B cell (primary cell): ENCODE measurements around the gene CRNKL1. TPM values are rescaled to one million over a fixed set of nuclear protein-coding genes. Genes with fewer than 3 reads are reported as not detected.

Source experiments
- ATAC-seq: fragments of 200-7000 bp; cut with Tn5 transposase; one replicate; pipeline ENCODE4 v1.10.0; 2021; ENCODE audit warnings: low read depth, mild to moderate bottlenecking, moderate number of reproducible peaks, moderate library complexity
- CTCF ChIA-PET: fragments of 350-600 bp; sonication (Branson Sonifier 250); formaldehyde crosslinking; loops from one replicate; lab custom pipeline; 2021; ENCODE audit warnings: antibody characterized with exemption, inconsistent platforms; lab: Charles Lee
- POLR2A ChIA-PET: fragments of 350-600 bp; sonication (Branson Sonifier 250); formaldehyde crosslinking; loops from one replicate; lab custom pipeline; 2021; ENCODE audit warnings: antibody characterized with exemption; lab: Charles Lee
- DNase-seq: peaks from one replicate; pipeline ENCODE4 v3.0.0; 2013
- H2AFZ ChIP-seq: 2 replicates; pipeline ENCODE4 v1.6.1; 2012; ENCODE audit warnings: mild to moderate bottlenecking, low read depth, low read length; ENCODE audit not compliant: insufficient read depth, poor library complexity, severe bottlenecking
- H3K27ac ChIP-seq, 2 donors: 1 replicate in 1 of 2; 2 replicates in 1 of 2; pipeline ENCODE4 v1.5.1; 2012 to 2013; ENCODE audit warnings: low read length in 2 of 2, mild to moderate bottlenecking in 2 of 2, moderate library complexity in 1 of 2
- H3K27me3 ChIP-seq, 4 experiments: fragments of 200-600 bp in 1 of 4; sonication (generic) in 1 of 4; replicated peaks in 1 of 4; 1 replicate in 2 of 4; 2 replicates in 2 of 4; pipeline versions ENCODE4 v1.6.1 to v1.7.0; 2013 to 2016; ENCODE audit warnings: low read length in 3 of 4, mild to moderate bottlenecking in 2 of 4, mixed read lengths in 1 of 4, moderate library complexity in 1 of 4; ENCODE audit not compliant: insufficient read depth in 4 of 4, control insufficient read depth in 3 of 4; ENCODE audit errors: control extremely low read depth in 1 of 4
- H3K36me3 ChIP-seq, 2 experiments: replicated peaks in 1 of 2; 1 replicate in 1 of 2; 2 replicates in 1 of 2; pipeline versions ENCODE4 v1.6.1 to v1.7.1; 2013; ENCODE audit warnings: low read length in 1 of 2; ENCODE audit not compliant: insufficient read depth in 2 of 2, control insufficient read depth in 1 of 2; ENCODE audit errors: control extremely low read depth in 1 of 2, extremely low read depth in 1 of 2
- H3K4me1 ChIP-seq, 2 donors: fragments of 200-600 bp in 1 of 2; sonication (generic) in 1 of 2; 1 replicate in 1 of 2; 2 replicates in 1 of 2; pipeline versions ENCODE4 v1.5.1 to v1.6.1; 2013 to 2017; ENCODE audit warnings: low read length in 2 of 2; ENCODE audit not compliant: control insufficient read depth in 2 of 2, insufficient read depth in 2 of 2
- H3K4me2 ChIP-seq: replicated peaks from 2 replicates; pipeline ENCODE3; 2012; ENCODE audit warnings: mild to moderate bottlenecking, low read depth, low read length; ENCODE audit not compliant: poor library complexity, severe bottlenecking
- H3K4me3 ChIP-seq, 5 experiments: fragments of 200-600 bp in 1 of 5; sonication (generic) in 1 of 5; 1 replicate in 3 of 5; 2 replicates in 2 of 5; pipeline versions ENCODE4 v1.5.1 to v1.7.0; 2011 to 2016; ENCODE audit warnings: low read length in 4 of 5, mild to moderate bottlenecking in 4 of 5, low read depth in 2 of 5, control low read depth in 1 of 5, moderate library complexity in 1 of 5; ENCODE audit not compliant: insufficient read depth in 1 of 5; ENCODE audit errors: control extremely low read depth in 1 of 5, extremely low read depth in 1 of 5
- H3K79me2 ChIP-seq: fragments of 200-600 bp; sonication (generic); one replicate; pipeline ENCODE4 v1.6.0; 2016; ENCODE audit warnings: low read length; ENCODE audit not compliant: control insufficient read depth, insufficient read depth
- H3K9ac ChIP-seq: fragments of 200-600 bp; sonication (generic); 2 replicates; pipeline ENCODE4 v1.6.1; 2017; ENCODE audit warnings: mild to moderate bottlenecking, low read length, moderate library complexity
- H3K9me3 ChIP-seq, 3 donors: one replicate each; pipeline versions ENCODE4 v1.6.1 to v1.7.1; 2013; ENCODE audit warnings: low read length in 2 of 3; ENCODE audit not compliant: control insufficient read depth in 2 of 3, insufficient read depth in 1 of 3; ENCODE audit errors: control extremely low read depth in 1 of 3
- H4K20me1 ChIP-seq: 2 replicates; pipeline ENCODE4 v1.6.0; 2012; ENCODE audit warnings: mild to moderate bottlenecking, low read length; ENCODE audit not compliant: insufficient read depth, control insufficient read depth, poor library complexity, severe bottlenecking
- H3K27ac Mint-ChIP-seq: one replicate; pipeline ENCODE4 v1.8.0; 2021; ENCODE audit warnings: mixed read lengths
- H3K27me3 Mint-ChIP-seq: one replicate; pipeline ENCODE4 v1.8.0; 2021; ENCODE audit warnings: mixed read lengths
- H3K4me1 Mint-ChIP-seq: one replicate; pipeline ENCODE4 v1.8.0; 2021; ENCODE audit warnings: mixed read lengths
- H3K4me3 Mint-ChIP-seq: one replicate; pipeline ENCODE4 v1.8.0; 2021; ENCODE audit warnings: mixed read lengths
- H3K9me3 Mint-ChIP-seq: one replicate; pipeline ENCODE4 v1.8.0; 2022; ENCODE audit warnings: mixed read lengths; ENCODE audit not compliant: insufficient read depth
- EZH2 ChIP-seq: IDR thresholded peaks from 2 replicates; pipeline ENCODE4 v1.6.1; 2012; ENCODE audit warnings: borderline replicate concordance, low read depth, mild to moderate bottlenecking, moderate library complexity, low read length; ENCODE audit not compliant: insufficient read depth, poor library complexity, severe bottlenecking
- WGBS: methylation state at CpG from one replicate; pipeline ENCODE4 v1.1.5; 2013; ENCODE audit warnings: missing lambda C conversion rate; ENCODE audit not compliant: insufficient coverage; 5-methylcytosine and 5-hydroxymethylcytosine counted together
- intact Hi-C: fragments of 100-400 bp; cut with micrococcal nuclease; formaldehyde crosslinking; loops from one replicate; pipeline ENCODE4 v1.10.0; 2022
- polyA plus RNA-seq: library from polyadenylated mRNA; depleted of rRNA; stranded (reverse); fragments of >200 nt; gene quantifications from 2 replicates; pipeline ENCODE4 v1.2.3, GENCODE V29; 2012
- total RNA-seq, 2 donors: library from RNA; stranded (reverse); fragments of 120-200 nt in 1 of 2; gene quantifications; 1 replicate in 1 of 2; 2 replicates in 1 of 2; pipeline versions ENCODE4 v1.2.3 to v1.2.4, GENCODE V29; 2013 to 2022
- TF ChIP-seq, protein P1 (sequence below): fragments of 200-600 bp; IDR thresholded peaks from one replicate; pipeline ENCODE4 v1.8.0; 2022; ENCODE audit warnings: antibody characterized with exemption, mild to moderate bottlenecking

Gene CRNKL1
- total and polyA plus RNA-seq, 2 donors (not counting 1 experiment from before 2014, with no cell fraction given): 3.9 to 25.5 TPM

DNA sequence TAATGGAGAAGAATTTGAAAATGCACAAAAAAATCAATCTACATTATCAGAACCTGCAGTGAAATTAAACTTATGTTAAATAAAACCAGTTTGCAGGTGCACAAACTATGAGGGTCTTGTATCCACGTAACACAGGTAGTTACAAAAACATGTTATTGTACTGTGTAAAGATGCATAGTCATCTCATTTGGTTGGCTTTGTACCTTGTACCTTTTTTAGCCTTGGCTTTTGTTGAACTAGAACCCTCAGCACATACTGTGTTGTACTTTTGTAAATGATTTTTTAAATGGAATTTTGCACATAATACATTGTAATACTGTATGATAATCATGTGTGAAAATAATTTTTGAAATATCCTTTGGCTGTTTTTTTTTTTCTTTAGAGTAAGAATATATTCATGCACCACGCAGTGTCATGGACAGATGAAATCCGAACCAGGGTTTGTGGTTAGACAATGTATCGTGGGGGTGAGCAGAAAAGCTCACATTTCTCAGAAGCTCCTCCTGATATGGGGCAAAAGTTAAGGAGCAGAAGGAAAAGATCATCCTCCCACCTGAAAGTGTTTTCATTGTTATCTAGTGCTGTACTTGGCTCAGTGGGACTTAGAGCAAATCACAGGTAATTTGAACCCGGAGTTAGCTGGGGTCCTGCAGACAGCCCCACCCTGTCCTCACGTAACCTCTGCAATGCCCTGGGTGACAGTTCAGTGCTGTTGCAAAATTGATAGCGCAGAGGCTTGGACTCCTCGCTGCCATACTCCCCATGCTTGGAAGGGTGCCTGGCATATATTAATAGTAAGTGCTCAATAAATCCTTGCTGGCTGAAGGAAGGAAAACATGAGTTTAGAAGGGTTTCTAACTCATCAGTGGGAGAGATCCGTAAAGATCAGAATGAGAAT is 49.9 kb downstream of the CRNKL1 start:
- peaks cover 13 to 15% of the 10 kb centered on the region in 2 donors for H3K4me1 ChIP-seq
- no peak overlapping the region for H2AFZ ChIP-seq
- peaks cover 0 to 25% (median 1%) of the 10 kb centered on the region in 4 experiments for H3K27me3 ChIP-seq
- H3K9me3 ChIP-seq: no peaks in the 10 kb centered on the region
- DNase-seq (no peak), ATAC-seq (no peak)
- Mint-ChIP-seq H3K27me3 (peaks cover 34% of the 10 kb centered on the region), H3K27ac (no peak overlapping the region), H3K4me3 (no peak overlapping the region), H3K9me3 (no peaks in the 10 kb centered on the region), H3K4me1 (peaks cover 13% of the 10 kb centered on the region)
- H3K9ac ChIP-seq: no peak overlapping the region
- no peak for TF ChIP-seq EZH2
- TF ChIP-seq, protein P1, sequence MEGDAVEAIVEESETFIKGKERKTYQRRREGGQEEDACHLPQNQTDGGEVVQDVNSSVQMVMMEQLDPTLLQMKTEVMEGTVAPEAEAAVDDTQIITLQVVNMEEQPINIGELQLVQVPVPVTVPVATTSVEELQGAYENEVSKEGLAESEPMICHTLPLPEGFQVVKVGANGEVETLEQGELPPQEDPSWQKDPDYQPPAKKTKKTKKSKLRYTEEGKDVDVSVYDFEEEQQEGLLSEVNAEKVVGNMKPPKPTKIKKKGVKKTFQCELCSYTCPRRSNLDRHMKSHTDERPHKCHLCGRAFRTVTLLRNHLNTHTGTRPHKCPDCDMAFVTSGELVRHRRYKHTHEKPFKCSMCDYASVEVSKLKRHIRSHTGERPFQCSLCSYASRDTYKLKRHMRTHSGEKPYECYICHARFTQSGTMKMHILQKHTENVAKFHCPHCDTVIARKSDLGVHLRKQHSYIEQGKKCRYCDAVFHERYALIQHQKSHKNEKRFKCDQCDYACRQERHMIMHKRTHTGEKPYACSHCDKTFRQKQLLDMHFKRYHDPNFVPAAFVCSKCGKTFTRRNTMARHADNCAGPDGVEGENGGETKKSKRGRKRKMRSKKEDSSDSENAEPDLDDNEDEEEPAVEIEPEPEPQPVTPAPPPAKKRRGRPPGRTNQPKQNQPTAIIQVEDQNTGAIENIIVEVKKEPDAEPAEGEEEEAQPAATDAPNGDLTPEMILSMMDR: no peak
- H3K27ac ChIP-seq: no peak overlapping the region
- H3K79me2 ChIP-seq: no peaks in the 10 kb centered on the region
- no peak overlapping the region for H3K4me3 ChIP-seq
- intact Hi-C loops: no loop called here
- ChIA-PET CTCF (interaction anchor here (0.7 to 0.9 kb wide), 2 partner anchors 8 to 296 kb away, joined by 3 read pairs; no protein-coding TSS in a partner anchor), POLR2A (no interaction called here)
- H3K4me2 ChIP-seq: no peak overlapping the region
- no peaks in the 10 kb centered on the region for H3K36me3 ChIP-seq
- no peaks in the 10 kb centered on the region for H4K20me1 ChIP-seq
- WGBS: 93% methylated on average over 3 of the region's 9 CpGs
